Keratinocyte (primary cell): ENCODE measurements around the gene ENTHD1.

Source experiments
- CTCF ChIP-seq, 3 experiments: IDR thresholded peaks in 1 of 3; conservative IDR thresholded peaks in 1 of 3; optimal IDR thresholded peaks in 1 of 3; 2 replicates in 2 of 3; 3 replicates in 1 of 3; pipeline versions ENCODE3 to v1.5.1; 2011; ENCODE audit warnings: low read length in 3 of 3, mild to moderate bottlenecking in 3 of 3, moderate library complexity in 2 of 3, control low read depth in 1 of 3, inconsistent platforms in 1 of 3; ENCODE audit not compliant: insufficient read depth in 2 of 3; ENCODE audit errors: extremely low read depth in 1 of 3
- EZH2 ChIP-seq: IDR thresholded peaks from one replicate; pipeline ENCODE4 v1.6.1; 2012; ENCODE audit warnings: inconsistent platforms, mild to moderate bottlenecking, low read length, moderate library complexity

GRCh38 chr22:39718206-39718605, 175.4 kb downstream of the ENTHD1 start:
- TF ChIP-seq CTCF (optimal IDR thresholded peaks at IDR 0.05 in 1 of 3, IDR thresholded peaks at IDR 0.05 in 1 of 3, conservative IDR thresholded peaks at IDR 0.05 in 1 of 3; ENCODE audit: extremely low read depth in 1 of 3, insufficient read depth in 2 of 3, low read length in 3 of 3) (no peak), EZH2 (no peak)
